HG03095 (cell line): ENCODE results near the gene PARP1.

Experiments used
- ATAC-seq: cut with Tn5 transposase; IDR thresholded peaks from one replicate; pipeline ENCODE4 v1.9.1; 2021; ENCODE audit warnings: moderate library complexity; ENCODE audit not compliant: unreplicated experiment

PARP1 gene

GRCh38 chr1:226314055-226314454 is 93.8 kb downstream of the PARP1 start:
- no peak for ATAC-seq

- no peak for ATAC-seq
Measured at GRCh38 chr1:226312065-226312464, 95.8 kb downstream of the PARP1 start.

DNA sequence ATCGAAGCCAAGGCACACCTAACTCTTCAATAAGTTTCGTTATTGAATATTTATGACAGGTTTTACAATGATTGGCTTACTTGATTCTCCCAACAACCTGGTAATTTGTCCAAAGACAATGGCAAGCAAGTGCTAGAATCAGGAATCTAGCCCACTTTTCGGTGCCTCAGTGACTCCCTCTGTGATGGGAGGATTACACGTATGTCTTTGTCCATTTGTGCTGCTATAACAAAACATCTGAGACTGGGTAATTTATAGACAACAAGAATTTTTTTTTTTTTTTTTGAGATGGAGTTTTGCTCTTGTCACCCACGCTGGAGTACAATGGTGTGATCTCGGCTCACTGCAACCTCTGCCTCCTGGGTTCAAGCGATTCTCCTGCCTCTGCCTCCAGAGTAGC is 96.5 kb downstream of the PARP1 start:
- no peak for ATAC-seq
